AG09309 (cell line): ENCODE data around the gene AKNA.

ENCODE experiments used
- DNase-seq: peaks from one replicate; pipeline ENCODE4 v3.0.0-alpha.2; 2010; ENCODE audit warnings: low read depth
- H3K4me3 ChIP-seq: 2 replicates; pipeline ENCODE4 v1.5.1; 2011; ENCODE audit warnings: mild to moderate bottlenecking, low read depth, low read length, moderate library complexity; ENCODE audit not compliant: control insufficient read depth
- CTCF ChIP-seq: IDR thresholded peaks from 2 replicates; pipeline ENCODE4 v1.5.1; 2011; ENCODE audit warnings: mild to moderate bottlenecking, low read depth, low read length, inconsistent platforms; ENCODE audit not compliant: insufficient read depth, control insufficient read depth; ENCODE audit errors: missing control alignments

Gene AKNA

GRCh38 chr9:114407889-114408288 lies 20.1 kb upstream of the AKNA start:
- no peak for TF ChIP-seq CTCF

GRCh38 chr9:114406441-114406840 lies 18.7 kb upstream of the AKNA start:
- no peak for DNase-seq
- no peak overlapping the region for H3K4me3 ChIP-seq
- no peak for TF ChIP-seq CTCF

More at GRCh38 chr9:114407889-114408288, 20.1 kb upstream of the AKNA start:
- H3K4me3 ChIP-seq, result no peak overlapping the region
- no peak for DNase-seq

- peak; percentile 31 for DNase-seq
- no peak overlapping the region for H3K4me3 ChIP-seq
- peak; percentile 88 for TF ChIP-seq CTCF
These were observed 17.7 kb upstream of the AKNA start for GRCh38 chr9:114405294-114406034.

- TF ChIP-seq CTCF, result no peak
- H3K4me3 ChIP-seq, result no peak overlapping the region
- no peak for DNase-seq
These were observed 16.7 kb upstream of the AKNA start for GRCh38 chr9:114404531-114404930.

- no peak for TF ChIP-seq CTCF
- no peak overlapping the region for H3K4me3 ChIP-seq
- DNase-seq, result no peak
These were observed 15.5 kb upstream of the AKNA start for GRCh38 chr9:114403153-114403756.

- no peak for DNase-seq
- TF ChIP-seq CTCF, result no peak
- H3K4me3 ChIP-seq, result no peak overlapping the region
These were observed 13.6 kb upstream of the AKNA start for GRCh38 chr9:114401344-114401743.
